ENCODE results near the gene TSTD2.

The TSTD2 gene

DNA sequence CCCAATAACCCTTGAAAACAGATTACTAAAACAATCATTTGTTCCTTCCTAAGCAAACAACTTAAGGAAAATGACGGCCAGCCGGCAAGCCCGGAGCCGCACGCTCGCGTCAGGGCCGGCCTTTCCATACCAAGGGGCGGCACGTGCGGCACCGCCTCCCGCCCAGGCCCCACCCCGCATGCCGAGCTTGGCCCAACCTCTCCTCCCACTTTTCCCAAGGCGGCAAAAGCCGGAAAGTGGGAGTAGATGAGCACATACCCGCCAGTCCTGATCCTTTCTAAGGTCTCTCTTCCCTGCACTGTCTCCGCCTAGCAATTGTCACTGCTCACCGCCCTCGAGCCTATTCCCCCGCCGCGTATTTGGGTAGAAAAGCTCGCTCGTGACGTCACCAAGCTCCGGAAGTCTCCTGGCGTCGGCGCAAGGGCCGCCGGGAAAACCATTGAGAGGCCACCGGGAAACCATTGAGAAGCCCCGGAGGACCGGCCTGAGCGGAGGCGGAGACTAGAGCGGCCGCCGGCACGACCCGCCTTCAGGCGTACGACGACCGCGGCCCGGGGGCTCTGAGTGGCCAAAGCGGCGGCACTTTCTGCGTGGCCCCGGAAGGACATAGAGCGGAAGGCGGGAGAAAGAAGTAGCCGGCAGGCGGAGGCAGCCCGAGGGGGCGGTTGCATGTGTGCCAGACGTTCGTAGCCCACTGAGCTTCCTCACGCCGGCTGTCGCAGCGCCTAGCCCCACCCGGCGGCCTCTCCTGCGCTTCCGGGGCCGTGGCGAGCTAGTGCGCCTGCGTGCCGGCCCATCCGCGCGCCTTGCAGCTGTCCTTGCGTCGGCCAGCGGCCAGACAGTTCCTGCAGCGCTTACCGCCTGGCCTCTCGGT lies at the start of gene TSTD2, which contains the start of gene NCBP1:
TSTD2 (minus strand) TSS at position 384 of the 874 bp plus-strand sequence. CDS start 5,806 bp downstream, outside the sequence.
NCBP1 (plus strand) TSS at position 837 of the 874 bp plus-strand sequence. CDS start 61 bp downstream, outside the sequence.
- DNase-seq (ENCODE audit: low spot score): peak; percentile 96

DNA sequence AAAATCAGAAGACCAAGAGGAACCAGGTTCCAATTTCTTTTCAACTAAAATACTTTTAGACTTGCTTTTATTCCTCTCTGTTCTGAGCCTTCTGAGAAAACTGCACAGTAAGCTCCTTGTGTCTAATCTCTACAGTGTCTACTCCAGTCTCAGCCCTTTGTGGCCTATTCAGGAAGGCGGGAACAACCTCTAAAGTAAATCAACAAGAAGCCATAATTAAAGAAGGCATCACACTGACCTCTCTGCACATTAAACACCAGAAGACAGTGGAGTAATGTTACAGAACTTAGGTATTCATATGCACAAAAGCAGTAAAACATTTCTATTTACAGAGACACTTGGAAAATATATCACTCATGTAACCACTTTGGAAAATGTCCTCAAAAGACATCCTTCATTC lies 49.1 kb upstream of the TSTD2 start:
- no peak for DNase-seq (ENCODE audit: low spot score)

DNA sequence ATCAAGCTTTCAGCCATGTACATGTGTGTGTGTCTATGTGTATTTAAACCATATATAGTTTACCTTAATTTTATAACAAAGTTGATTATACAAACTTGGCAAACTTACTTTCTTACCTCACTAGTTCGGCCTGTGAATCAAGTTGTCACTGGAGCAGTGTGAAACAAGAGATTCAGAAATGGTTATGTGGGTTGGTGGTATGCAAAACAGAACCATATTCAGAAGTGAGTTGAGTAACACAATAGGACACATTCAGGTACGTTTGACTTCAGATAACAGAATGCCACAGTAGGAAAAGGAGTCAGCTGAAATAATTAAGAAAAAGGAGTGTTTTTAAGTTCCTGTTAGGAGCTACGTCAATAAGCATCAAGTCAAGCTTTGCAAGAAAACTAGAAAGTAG lies 42.5 kb upstream of the TSTD2 start:
- no peak for DNase-seq (ENCODE audit: low spot score)

GRCh38 chr9:97673922-97674321 lies 40.8 kb upstream of the TSTD2 start:
- no peak for DNase-seq (ENCODE audit: low spot score)

DNA sequence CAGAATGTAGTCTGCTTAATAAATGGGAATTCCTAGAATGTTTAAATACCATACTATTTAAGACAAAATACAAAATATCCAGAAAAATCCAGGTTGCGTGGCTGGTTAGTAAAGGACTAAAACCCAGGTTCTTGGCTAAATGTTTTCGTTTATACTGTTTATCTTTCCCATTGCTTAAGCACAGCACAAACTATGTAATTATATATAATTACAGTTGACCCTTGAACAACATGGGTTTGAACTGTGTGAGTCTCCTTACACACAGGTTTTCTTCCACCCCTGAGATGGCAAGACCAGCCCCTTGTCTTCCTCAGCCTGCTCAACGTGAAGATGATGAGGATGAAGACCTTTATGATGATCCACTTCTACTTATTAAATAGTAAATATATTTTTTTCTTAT lies 39.2 kb upstream of the TSTD2 start:
- no peak for DNase-seq (ENCODE audit: low spot score)

- DNase-seq (ENCODE audit: low spot score): no peak
These were observed 37.4 kb upstream of the TSTD2 start for GRCh38 chr9:97670586-97670985.

GRCh38 chr9:97668485-97668884 lies 35.3 kb upstream of the TSTD2 start:
- no peak for DNase-seq (ENCODE audit: low spot score)

GRCh38 chr9:97666907-97667686 lies 33.9 kb upstream of the TSTD2 start:
- no peak for DNase-seq (ENCODE audit: low spot score)

- DNase-seq (ENCODE audit: low spot score): no peak
These were observed 32.6 kb upstream of the TSTD2 start for GRCh38 chr9:97665742-97666141.

GRCh38 chr9:97660847-97661246 lies 27.7 kb upstream of the TSTD2 start:
- DNase-seq (ENCODE audit: low spot score): no peak

- no peak for DNase-seq (ENCODE audit: low spot score)
These were observed 27.2 kb upstream of the TSTD2 start for GRCh38 chr9:97660340-97660739.

DNA sequence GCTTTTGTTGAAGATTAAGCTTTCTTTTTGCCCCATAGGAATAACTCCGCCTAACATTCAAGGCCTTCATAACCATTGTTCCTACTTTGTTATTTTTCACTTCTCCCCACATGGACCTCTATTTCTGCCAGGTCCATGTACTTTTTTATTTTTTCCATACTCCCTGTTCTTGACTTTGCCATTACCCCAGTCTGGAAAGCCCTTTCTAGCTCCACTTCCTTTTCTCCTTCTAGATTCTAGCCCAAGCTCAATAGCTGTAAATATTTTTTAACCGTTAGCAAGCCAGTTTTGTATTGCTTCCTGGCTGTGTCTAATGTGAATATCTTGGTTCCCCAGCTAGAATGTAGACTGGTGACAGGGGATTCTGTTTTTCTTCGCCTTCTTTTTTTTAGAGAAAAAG lies 26.6 kb upstream of the TSTD2 start:
- DNase-seq (ENCODE audit: low spot score): no peak

- no peak for DNase-seq (ENCODE audit: low spot score)
These were observed 25.5 kb upstream of the TSTD2 start for GRCh38 chr9:97658707-97659106.

DNA sequence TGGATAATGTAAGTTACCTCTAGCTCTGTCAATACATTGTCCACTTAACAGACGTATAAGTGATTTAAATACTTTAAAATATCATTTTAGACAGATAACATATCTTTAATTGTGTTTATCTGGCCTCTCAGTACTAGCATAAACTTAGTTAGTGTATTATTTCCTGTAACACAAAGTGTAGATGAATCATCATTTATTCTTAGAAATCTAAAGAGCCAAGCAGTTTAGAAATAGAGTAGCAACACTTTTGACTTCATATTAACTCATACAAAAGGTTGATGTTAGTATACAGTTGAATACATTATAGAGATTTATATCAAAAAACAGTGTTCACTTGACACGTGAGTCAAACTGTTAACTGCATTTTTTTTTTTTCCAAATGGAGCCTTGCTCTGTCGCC lies 18.5 kb upstream of the TSTD2 start:
- DNase-seq (ENCODE audit: low spot score): no peak

DNA sequence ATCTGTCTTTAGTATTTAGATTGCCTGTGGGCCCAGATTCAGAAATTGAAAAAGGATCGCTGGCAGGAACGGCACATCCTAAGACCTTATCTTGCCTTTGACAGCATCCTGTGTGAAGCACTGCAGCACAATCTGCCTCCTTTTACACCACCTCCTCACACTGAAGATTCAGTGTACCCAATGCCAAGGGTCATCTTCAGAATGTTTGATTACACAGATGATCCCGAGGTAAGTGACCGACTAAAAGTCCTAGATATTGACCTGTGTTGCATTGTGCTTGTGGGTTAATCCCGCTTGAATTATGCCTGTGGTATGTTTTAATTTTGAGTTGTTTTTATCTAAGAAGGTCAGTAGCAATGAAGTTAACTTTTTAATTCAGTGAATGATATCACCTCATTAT lies 14.8 kb upstream of the TSTD2 start:
- no peak for DNase-seq (ENCODE audit: low spot score)

DNA sequence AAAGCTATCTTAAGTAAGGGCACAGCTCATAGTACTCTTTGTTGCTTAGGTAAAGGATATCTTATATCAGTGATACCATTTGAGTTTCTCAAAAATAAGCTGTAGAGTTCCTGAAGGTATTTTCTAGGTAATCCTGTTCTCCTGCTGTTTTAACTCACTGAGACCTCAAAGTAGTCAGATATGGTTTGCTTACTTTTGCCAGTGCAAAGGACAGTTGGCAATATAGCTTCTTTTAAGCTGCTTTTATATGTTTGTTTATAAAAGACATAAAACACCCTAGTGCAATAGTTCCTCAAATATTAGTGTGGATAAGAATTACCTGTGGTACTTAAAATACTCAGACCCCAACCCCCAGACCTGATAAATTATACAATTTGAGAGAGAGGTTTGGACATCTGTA lies 12.6 kb upstream of the TSTD2 start:
- DNase-seq (ENCODE audit: low spot score): no peak

- no peak for DNase-seq (ENCODE audit: low spot score)
These were observed 7.2 kb upstream of the TSTD2 start for GRCh38 chr9:97640325-97640724.

- DNase-seq (ENCODE audit: low spot score): no peak
These were observed 5.5 kb upstream of the TSTD2 start for GRCh38 chr9:97638666-97639065.

- DNase-seq (ENCODE audit: low spot score): no peak
These were observed 3.7 kb upstream of the TSTD2 start for GRCh38 chr9:97636903-97637302.

GRCh38 chr9:97635026-97635425 lies 1.9 kb upstream of the TSTD2 start:
- no peak for DNase-seq (ENCODE audit: low spot score)

GRCh38 chr9:97633859-97634490 lies 807 bp upstream of the TSTD2 start:
- no peak for DNase-seq (ENCODE audit: low spot score)

GRCh38 chr9:97632248-97632984 lies 752 bp downstream of the TSTD2 start:
- DNase-seq (ENCODE audit: low spot score): no peak

All from kidney capillary endothelial cell (primary cell).